Subcutaneous adipose tissue (tissue), 4 donors: ENCODE results near the gene AP3B1. TPM values are rescaled to one million over a fixed set of nuclear protein-coding genes. Genes with fewer than 3 reads are reported as not detected.

Experiments used
- CTCF ChIP-seq: fragments of 450-650 bp; IDR thresholded peaks from one replicate; pipeline ENCODE4 v1.5.1; 2016; ENCODE audit warnings: low read depth, mild to moderate bottlenecking, control low read depth, antibody characterized with exemption, moderate library complexity
- total RNA-seq, 4 donors: library from RNA; depleted of rRNA; stranded (reverse); fragments of >200 nt; gene quantifications; one replicate each; pipeline ENCODE4 v1.1.0, GENCODE V29; 2016

Gene AP3B1
- total RNA-seq, 4 donors from 2014 or later = 44.6 to 71.4 (median 47.8) TPM

DNA sequence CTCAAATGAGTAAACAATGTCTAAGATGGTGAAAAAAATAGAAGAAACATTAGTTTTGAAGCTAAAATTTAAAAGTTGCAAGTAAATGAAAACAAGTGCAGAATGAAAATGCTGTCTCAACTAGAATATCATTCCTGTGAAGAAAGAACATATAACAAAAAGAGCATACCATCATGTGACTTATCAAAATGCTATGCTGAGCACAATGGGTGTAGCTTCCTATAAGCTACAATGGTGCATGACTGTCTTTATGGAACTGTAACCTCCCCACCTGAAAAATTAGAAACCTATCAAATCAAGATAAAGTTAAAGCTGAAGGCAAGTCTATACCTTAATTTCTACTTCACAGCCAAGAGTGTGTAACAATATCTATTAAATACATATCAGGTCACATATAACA lies 192.0 kb downstream of the AP3B1 start:
- no peak for TF ChIP-seq CTCF

- no peak for TF ChIP-seq CTCF
Measured at GRCh38 chr5:78095125-78095524, 199.4 kb downstream of the AP3B1 start.

DNA sequence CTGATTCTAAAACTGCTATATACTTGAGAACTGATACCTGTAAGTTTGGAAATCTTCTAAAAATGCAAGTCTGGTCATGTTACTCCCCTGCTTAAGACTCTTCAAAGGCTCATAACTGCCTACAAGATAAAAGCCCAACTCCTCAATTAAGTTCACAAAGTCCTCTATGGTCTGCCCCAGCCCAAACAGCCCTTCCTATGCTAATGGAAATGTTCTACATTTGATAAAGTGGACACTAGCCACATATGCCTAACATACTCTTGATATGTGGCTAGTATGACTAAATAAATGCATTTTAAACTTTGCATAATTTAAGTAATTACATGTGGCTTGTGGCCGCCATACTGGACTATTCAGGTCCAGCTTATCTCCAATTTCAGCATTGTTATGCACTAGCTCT lies 204.5 kb downstream of the AP3B1 start:
- TF ChIP-seq CTCF = no peak

- TF ChIP-seq CTCF = no peak
Measured at GRCh38 chr5:78078858-78079257, 215.6 kb downstream of the AP3B1 start.

DNA sequence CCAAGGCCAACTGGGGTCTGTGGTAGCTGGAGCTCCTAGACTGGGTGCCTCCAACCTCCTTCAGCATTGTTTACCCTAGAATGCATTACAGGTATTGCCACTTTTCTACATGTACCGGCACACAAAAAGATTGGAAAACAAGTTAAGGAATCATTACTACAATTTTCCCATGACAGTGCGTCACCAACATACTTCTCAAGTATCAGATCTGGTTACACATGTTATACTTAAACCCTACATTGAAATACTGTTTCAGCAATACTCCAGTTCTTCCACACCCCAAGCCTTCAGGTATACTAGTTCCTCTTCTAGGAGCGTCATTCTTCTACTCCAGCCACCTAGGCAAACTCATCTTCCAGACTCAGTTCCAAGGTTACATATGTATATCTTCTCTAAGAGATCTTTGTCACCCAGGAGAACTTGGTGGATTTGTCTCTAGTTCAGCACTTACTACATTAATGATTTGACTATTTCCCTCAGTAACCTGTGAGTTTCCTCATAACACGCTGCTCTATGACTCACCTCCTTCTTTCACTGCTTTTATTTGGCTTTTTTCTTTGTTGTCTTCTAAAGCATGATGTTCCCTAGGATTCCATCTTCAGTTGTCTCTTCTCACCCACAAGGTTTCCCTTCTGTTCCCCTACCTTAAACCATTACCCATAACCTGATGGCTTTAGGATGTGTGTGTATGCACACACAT lies 217.0 kb downstream of the AP3B1 start:
- no peak for TF ChIP-seq CTCF

GRCh38 chr5:78076351-78076750 lies 218.1 kb downstream of the AP3B1 start:
- no peak for TF ChIP-seq CTCF

GRCh38 chr5:78075301-78075700 lies 219.2 kb downstream of the AP3B1 start:
- TF ChIP-seq CTCF = no peak
